Activated T-cell treated with anti-CD3 and anti-CD28 coated beads for 48 hours (primary cell): Measurements from ENCODE around the gene ERAL1.
"Not testable (repeated sequence)": the region's sequence is repeated elsewhere in the genome, so short reads cannot be mapped to it uniquely, and the experiment has no call there.

Experiments used
- DNase-seq: peaks from one replicate; pipeline ENCODE4 v3.0.0-alpha.2; 2020; ENCODE audit warnings: low read depth

ERAL1 gene

DNA sequence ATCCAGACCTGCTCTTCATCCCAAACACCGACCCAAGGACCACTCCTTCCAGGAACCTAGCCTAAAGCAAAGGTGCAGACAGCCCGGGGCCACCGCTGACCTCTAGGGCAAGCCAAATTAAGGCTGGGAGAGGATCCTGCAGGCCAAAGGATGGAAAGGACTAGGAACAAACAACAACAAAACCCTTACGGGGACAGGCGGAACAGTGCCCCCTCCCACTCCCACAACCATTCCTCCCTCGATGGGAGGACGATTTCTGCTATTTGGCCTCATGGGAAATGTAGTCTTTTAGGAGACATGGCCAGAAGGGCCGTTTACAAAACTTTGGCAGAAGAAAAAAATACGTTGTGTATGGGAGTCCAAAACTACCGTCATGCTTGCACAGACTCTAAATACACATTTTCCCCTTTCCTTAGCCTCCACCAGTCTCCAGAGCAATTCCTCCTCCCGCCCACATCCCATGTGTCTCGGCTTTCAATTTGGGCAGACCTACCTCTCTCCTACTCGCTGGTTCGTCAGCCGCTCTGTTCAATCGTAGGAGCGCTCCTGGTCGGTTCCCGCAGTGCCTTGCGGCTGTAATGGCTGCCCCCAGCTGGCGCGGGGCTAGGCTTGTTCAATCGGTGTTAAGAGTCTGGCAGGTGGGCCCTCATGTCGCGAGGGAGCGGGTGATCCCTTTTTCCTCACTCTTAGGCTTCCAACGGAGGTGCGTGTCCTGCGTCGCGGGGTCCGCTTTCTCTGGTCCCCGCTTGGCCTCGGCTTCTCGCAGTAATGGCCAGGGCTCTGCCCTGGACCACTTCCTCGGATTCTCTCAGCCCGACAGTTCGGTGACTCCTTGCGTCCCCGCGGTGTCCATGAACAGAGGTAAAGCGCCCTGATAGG is at the start of gene ERAL1:
Gene ERAL1, plus strand, starts transcription at position 560 of the 879 bp plus-strand sequence. Its CDS starts 19 bp downstream, at position 579.
- DNase-seq, result peak; percentile 78

DNA sequence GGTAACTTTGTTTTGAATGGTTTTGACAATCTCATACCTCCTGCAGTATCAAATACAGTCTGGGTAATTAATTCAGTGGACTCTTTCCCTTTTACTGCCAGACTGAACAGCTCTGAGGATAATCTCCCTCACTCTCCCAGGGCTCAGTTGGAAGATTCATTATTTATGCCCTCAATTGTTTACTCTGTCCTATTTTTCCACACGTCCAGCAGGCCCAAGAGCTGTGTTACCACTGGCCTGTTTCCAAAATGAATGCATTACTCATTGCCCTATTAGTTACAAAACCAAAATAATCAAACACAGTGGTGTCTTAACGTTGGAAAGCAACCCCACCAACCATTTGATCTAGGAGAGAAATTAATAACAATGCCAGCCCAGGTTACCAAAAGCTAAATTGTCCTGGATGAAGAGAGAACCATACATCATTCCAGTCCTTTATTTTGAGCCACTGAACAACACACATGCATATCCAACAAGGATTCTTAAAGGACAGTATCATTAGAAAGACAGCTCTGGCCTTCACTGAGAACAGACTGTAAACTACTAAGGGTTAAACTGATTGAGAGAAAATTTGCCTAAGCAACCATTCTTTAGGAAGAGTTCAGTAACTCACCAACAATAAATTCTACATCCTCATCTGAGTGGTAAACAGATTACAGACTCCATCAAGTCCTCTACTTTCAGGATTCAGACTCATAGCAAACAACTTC is 46.7 kb upstream of the ERAL1 start:
- no peak for DNase-seq

DNA sequence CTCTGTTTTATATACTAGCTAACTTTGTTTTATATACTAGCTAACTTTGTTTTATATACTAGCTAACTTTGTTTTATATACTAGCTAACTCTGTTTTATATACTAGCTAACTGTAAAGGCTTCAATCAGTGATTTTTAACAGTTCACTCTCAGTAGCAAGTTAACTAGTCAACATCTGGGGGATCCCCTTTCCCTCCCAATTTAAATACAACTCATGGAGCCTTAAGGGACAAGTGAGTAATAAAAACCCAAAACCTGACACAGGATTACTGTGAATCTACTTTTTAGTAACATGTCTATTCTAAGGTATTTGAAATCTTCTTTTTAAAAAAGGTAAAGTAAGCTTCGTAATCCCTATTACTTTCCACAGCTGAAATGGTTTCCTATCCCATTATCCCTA is 44.4 kb upstream of the ERAL1 start:
- DNase-seq, result no peak

DNA sequence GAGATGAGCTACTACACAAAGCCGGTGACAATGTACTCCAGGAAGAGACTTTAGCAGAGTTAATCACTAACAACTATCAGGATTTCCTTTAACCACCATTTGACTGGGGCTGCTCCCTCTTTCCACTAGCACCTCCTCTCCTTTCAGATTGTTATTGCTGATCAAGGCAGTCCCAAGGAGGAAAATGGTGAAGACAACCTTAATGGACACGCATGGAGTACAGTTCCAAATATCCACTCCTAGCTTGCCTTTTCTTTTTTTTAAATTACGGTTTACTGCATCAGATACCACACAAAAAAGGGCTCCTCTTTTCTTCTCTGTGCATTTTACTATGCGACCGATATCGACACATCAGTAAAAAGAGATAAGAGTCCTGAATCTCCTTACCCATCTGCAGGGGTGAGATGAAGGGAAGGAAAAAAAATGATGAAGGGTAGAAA is 43.1 kb upstream of the ERAL1 start:
- DNase-seq, result no peak

DNA sequence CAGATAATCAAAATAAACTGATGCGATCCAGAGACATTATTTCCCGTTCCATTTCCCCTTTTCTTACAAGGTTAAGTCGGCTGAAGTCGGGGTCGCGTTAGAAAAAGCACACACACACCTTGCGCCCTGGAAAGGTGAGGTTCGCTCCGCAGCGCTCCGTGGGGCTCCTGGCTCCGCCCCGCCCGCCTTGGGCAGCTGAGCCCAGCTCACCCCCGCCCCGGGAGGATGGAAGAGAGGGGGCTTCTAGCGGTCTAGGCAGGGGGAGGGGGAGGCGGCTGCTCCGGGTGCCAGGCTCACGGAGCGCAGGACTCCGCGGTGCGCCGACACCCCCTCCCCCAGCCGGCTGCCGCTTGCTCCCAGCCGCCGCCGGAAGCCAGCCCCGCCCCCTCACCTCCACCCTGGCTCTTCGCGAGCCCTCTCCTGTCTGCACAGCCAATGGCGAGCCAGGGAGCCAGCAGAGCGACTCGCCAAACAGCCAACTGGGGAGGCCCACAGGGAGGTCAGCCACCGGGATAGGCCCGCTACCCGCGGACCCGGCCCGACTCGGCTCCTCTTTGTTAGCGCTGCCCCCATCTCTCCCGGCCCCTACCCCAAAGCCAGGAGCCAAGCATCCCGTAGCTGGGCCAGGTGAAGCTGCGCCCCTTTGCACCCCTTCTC is 42.6 kb upstream of the ERAL1 start:
- peak; percentile 97 for DNase-seq

DNA sequence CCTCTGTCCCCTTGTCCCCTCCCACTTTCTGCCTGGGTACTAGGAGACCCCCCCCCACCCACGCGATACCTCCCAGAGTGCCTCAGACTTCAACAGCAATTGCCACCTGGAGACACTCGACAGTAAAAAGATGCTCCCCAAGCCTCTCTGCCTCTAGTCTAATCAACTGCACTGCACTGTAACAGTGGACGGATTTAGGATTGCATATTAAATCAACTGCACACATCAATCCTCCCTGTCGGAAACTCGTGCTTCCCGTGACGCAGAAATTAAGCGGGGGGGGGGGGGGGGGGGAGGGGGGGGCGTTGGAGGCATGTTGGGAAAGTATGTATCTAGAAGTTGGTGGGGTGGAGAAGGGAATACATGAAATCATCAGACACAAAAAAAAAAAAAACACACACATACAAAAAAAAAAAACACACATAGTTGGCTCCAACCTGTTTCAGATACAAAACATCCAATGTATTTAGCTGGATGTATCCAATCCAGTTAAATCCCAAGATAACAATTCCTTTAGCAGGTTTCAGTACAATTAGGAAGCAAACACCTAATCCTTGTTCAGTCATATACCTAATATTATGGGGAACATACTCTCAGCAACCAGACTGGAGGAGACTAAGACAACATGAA is 42.0 kb upstream of the ERAL1 start:
- no peak for DNase-seq

DNA sequence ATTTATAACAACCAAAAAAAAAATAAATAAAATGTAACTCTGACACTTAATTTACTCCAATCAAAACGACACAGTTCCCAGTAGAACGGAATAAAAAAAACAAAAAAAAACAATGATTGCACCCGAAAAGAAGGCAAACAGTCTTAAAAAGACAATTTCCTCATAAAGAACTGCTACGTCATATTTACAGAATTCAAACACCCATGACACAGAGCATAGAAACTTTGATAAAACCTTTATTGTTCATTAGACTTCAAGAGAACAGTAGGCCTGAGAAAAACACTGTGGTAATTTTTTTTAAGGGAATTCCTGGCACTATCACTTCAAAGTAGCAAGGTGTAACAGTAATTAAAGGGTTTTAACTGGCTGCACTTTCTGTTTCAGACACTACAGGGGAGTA is 38.3 kb upstream of the ERAL1 start:
- no peak for DNase-seq

DNA sequence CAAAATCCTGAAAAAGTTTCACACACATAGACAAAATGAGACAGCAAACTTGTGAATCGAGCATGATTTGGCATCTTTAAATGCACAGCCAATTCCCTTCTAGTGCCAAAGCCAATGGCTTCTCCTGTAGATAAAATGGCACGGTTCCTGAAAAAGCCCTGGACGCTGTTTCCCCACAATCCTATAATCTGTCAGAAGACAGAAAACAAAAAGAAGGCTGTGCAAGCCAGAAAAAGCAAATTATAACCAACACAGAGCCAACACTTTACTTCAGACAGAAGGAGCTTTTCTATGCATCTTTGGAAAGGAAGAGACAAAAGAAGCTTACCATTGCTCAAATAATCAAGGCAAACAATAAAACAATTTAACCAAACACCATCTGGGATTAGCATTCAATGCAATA is 36.0 kb upstream of the ERAL1 start:
- no peak for DNase-seq

DNA sequence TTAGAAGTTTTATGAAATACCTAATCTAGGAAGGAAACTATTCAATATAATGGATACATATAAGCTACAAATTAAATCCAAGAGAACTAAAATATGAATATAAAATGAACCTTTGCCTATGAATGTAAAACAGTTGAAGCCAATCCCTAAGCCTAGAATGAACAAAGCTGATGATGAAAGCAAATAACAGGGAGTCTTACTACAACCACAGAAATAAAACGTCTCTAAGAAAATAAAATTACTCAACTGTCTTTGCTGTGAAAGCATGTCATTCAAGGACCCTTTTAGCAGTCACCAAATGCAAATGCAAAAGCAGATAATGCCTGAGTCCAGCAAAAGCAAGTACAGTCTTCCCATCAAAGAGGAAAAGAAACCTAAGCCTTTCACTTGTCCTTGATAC is 35.2 kb upstream of the ERAL1 start:
- DNase-seq, result no peak

DNA sequence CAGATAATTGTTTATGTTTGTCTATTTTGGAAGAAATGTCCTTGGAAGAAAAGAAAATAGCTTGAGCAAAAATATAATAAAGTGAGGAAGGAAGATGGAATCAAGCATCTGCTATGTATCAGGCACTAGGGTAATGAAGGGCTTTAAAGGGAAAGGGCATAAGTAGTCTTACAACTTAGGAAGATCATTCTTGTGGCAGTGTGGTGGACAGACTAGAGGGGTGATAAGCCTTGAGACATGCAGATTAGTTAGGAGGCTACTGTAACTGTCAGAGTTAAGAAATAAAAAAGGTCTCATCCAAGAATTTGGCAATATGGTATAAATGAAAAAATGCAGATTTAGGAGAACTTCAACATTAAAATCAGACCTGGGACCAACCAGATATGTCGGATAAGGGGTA is 27.1 kb upstream of the ERAL1 start:
- no peak for DNase-seq

DNA sequence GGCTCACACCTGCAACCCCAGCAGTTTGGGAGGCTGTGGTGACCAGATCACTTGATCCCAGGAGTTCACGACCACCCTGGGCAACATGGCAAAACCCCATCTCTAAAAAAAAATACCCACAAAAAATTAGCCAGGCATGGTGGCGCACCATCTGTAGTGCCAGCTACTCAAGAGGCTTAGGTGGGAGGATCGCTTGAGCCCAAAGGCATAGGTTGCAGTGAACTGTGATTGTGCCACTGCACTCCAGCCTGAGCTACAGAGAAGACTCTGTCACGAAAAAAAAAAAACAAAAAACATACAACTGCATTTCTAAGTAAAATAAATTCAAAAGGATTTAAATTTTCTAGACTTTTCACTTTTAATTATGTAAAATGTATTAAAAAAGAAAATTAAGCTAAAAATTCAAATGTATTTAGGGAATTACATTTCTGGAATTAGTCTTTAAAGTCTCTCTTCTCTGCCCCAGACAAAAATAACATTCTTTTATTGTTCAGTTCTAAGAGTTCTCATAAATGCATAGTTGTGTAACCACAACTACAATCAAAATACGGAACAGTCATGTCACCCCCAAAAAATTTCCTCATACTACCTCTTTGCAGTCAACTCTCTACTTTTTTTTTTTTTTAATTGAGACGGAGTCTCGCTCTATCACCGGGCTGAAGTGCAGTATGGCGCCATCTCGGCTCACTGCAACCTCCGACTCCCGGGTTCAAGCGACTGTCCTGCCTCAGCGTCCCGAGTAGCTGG is 26.3 kb upstream of the ERAL1 start:
- DNase-seq, result no peak

DNA sequence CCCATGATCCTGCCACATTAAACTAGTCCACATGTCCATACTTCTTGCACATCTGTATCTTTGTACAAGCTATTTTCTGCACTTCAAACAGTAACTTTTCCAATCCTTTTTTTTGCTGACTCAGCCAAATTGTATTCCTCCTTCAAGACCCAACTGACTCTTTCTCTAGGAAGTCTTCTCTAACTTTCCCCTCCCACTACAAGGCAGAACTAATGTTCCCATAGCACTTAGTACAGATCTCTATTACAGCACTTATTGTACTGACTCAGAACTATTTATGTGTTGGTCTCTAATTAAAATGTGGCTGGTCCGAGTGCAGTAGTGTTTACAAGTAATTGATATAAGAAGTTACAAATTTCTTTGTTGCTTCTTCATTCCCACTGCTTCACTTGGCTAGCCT is 20.4 kb upstream of the ERAL1 start:
- DNase-seq, result no peak

DNA sequence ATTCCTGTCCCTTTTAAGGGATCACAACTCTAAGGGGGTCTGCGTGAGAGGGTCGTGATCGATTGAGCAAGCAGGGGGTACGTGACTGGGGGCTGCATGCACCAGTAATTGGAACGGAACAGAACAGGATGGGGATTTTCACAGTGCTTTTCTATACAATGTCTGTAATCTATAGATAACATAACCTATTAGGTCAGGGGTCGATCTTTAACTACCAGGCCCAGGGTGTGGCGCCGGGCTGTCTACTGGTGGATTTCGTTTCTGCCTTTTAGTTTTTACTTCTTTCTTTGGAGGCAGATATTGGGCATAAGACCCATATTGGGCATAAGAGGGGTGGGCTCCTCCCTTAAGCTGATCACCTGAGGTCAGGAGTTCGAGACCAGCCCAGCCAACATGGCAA is 18.3 kb upstream of the ERAL1 start:
- DNase-seq, result not testable (repeated sequence)

DNA sequence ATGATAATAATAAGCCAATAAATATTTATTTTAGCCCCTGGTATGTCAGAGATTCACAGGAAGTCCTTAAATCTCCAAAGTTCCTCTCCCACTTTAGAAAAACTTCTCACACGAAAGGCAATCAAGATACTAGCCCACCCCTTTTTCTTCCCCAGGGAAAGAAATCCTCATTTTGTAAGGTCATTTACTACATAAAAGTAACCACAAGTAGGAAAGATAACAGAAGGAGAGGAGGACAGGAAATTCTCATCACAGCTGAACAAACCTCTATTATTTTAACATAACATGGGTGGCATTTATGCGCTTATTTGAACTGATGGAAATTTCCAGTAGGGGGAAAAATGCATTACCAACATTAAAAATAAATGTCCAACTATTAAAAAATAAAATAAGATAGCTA is 15.6 kb upstream of the ERAL1 start:
- DNase-seq, result no peak

DNA sequence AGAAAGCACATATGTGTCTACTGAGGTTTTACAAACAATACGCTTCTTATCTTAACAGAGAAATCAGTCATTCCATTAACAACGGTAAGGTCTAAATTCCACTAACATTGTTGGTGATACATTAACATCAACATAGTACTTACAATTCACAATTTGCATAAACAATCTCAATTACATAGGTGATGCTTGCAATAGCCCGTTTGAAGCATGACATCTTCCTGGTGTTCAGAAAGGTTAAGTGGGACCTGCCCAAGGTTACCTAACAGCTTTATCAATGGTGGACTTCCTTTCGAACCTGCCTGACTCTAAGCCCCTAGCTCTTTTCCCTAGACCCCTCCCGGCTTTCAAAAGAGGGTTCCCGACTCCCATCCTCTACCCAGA is 12.9 kb upstream of the ERAL1 start:
- no peak for DNase-seq

DNA sequence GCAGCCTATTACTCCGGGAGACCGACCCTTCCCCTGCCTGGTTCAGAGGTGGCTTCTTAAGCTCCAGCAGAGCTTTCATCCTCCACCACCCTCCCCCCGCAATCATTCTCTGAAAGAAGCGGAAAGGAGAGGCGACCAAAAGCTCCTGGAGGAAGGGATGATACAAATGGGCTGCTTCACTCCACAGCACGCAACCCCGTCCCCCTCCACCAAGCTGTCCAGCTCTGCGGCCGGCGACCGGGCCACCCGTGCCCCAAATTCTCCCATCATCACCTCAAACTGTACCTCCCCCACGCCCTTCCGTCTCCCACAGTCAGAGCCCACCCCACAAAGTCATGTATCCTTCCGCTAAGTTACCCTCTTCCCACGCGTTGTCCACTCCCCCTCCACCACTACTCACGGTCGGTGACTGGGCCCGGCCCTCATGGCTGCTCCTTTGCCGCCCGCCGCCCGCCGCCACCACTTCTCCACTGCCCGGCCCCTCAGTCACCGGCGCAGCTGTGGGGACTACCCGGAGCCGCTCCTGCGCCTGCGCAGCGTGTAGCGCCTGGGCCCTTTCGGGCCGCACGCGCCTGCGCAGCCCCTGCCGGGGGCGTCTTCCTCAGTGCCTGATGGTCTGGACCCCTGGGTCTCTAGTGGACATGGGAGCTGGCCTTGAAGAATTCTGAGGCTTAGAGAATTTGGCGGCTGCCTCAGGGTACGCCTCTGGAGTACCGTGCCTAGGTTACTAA is 12.4 kb upstream of the ERAL1 start, which contains the start of gene FAM222B:
Gene FAM222B, minus strand, starts transcription at position 509 of the 731 bp plus-strand sequence. CDS start 76,123 bp downstream, outside the sequence.
- DNase-seq, result peak; percentile 89

DNA sequence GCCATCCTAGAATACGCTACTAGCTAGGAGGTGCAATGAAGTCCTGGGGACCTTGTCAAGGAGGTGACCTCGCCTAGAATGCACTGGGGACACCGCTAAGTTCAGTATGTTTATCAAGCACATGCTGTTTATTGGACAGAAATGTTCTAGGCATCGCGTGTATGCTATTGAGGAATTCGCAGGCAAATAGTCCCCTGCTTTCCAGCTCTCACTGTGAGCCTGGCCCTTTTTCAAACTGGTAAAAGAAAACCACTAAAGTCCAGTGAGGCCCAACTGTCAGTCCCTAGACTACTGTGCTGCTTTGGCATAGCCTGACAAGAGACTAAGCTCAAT is 11.0 kb upstream of the ERAL1 start:
- no peak for DNase-seq

DNA sequence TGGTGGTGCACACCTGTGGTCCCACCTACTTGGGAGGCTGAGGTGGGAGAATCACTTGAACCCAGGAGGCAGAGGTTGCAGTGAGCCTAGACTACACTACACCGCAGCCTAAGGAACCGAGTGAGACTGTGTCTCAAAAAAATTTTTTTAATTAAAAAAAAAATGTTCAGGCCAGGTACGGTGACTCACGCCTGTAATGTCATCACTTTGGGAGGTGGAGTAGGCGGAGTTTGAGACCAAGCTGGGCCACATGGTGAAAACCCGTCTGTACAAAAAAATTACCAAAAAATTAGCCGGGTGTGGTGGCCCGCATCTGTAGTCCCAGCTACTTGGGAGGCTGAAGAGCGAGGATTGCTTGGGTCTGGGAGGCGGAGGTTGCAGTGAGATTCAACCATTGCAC is 8.6 kb upstream of the ERAL1 start:
- DNase-seq, result no peak

DNA sequence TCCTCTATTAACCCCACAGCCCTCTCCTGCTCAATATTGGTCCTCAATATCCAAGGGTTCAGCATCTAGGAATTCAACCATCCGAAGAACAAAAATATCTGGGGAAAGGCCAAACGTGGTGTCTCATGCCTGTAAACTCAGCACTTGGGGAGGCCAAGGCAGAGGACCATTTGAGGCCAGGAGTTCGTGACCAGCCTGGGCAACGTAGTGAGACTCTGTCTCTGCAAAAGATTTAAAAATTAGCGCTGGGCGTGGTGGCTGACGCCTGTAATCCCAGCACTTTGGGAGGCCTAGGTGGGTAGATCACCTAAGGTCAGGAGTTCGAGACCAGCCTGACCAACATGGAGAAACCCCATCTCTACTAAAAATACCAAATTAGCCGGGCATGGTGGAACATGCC is 8.1 kb upstream of the ERAL1 start:
- DNase-seq, result not testable (repeated sequence)

DNA sequence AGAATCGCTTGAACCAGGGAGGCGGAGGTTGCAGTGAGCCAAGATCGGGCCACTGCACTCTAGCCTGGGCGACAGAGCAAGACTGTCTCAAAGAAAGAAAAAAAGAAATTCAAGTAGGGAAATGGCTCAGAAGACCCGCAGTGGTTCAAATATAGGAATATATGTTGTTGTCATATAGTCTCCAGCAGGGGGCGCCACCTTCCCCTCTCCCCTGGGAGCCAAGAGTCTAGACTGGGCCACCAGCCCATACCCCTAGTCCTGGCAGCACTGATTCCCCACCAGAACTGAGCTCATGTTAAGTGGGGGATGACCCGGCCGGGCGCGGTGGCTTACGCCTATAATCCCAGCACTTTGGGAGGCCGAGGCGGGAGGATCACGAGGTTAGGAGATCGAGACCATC is 6.1 kb upstream of the ERAL1 start:
- DNase-seq, result peak; percentile 53

DNA sequence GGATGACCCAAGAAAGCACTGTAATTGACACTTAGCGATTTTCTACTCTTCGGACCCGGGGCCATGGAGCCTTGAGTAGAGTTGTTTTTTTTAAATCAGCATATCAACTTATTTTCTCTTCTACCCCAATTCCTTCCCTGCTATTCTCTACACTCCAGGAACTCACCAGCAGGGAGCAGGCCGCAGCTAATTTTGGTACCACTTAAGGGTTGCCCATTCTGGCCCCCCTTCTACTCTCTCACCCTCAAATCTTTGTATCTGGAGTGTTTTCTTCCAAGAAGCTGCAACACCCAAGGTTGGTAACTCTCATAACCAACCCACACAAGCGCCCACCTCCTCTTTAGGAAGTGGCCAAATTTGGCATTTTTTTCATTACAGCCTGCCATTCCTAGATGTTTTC is 5.5 kb upstream of the ERAL1 start:
- no peak for DNase-seq
